OCI-M1 (cell line): ENCODE measurements around the gene KAZN.

Experiments used
- DNase-seq: peaks from one replicate; lab custom pipeline; 2025; lab: John Stamatoyannopoulos, UW

Gene KAZN

GRCh38 chr1:14677292-14677971, 78.9 kb downstream of the KAZN start:
- no peak for DNase-seq

DNA sequence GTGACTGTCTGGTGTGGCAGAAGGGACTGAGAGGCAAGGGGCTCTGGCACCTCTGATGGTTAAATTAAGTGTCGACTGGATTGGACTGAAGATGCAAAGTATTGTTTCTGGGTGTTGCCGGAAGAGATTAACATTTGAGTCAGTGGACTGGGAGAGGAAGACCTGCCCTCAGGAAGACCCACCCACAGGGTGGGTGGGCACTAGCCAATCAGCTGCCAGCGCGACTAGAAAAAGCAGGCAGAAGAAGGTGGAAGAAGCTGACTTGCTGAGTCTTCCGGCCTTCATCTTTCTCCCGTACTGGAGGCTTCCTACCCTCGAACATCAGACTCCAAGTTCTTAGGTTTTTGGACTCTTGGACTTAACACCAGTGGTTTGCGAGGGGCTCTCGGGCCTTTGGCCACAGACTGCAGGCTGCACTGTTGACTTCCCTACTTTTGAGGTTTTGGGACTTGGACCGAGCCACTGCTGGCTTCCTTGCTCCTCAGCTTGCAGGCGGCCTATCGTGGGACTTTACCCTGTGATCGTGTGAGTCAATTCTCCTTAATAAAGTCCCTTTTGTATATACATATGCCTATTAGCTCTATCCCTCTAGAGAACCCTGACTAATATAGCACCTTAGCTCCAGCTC, 79.6 kb downstream of the KAZN start:
- no peak for DNase-seq

DNA sequence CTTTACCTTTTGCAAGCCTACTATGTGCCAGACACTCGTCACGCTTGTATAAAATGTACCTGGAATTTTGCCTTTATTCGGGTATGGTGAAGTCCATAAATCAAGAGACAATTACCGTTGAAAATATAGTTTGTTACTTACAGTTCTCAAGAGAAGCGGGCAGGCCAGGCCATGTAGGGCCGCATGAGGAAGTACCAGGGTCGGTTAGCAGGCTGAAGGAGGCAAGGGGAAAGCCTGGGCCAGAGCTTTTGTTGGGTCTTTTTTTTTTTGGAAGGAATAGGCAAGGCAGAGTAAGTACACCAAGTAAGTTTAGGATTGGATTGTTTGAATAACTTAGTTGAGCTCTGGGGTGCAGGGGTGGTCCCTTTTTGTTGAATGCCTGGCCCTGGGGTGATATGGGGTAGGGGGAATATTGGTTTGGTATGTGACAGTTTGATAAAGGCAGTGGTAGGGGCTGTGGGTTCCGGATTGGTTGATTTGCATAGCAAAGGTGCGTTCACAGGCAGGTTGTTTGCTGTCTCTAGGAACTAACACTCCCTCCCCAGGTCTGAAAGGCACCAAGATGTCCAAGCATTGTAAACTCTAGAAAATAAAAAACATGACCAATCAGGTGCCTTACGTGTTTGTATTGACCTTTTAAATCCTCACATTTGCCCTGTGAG, 80.7 kb downstream of the KAZN start:
- DNase-seq = no peak

- no peak for DNase-seq
Measured at GRCh38 chr1:14681182-14681581, 82.7 kb downstream of the KAZN start.

- DNase-seq = no peak
Measured at GRCh38 chr1:14682941-14683621, 84.6 kb downstream of the KAZN start.

DNA sequence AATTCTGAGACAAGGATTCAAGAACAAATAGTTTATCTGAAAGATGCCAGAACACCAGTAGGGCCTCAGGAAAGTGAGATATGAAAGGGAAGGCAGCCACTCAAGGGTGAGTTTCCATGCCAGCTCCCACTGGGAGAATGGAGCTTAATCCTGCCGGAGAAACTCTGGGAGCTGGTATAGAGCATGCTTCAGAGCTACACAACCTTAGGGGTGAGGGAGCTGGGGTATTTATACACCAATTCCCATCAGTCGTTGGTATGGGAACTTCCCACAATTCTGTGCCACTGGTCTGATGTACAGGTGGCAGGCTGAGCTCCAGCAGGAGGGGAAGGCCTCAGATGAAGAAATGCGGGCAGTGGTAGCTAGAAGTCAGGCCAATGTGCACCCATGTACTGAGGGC, 86.6 kb downstream of the KAZN start:
- no peak for DNase-seq

DNA sequence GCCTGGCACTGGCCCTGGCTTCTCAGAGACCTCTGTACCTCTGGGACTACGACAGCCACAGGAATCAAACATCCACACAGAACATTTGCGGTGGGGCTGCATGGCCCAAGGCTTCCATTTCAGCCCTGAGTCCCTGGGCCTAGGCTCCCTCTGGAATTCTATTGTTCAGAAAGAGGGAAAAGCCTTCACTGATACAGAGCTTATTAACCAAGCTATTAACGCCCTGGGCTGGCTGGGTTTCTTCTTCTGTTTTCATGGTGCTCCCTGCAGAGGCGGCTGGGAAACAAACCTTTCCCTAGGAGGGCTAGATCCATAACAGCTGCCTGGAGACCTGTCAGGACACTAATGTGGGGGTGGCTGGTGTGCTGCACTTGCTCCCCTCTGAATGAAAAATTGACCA, 88.2 kb downstream of the KAZN start:
- DNase-seq = no peak

DNA sequence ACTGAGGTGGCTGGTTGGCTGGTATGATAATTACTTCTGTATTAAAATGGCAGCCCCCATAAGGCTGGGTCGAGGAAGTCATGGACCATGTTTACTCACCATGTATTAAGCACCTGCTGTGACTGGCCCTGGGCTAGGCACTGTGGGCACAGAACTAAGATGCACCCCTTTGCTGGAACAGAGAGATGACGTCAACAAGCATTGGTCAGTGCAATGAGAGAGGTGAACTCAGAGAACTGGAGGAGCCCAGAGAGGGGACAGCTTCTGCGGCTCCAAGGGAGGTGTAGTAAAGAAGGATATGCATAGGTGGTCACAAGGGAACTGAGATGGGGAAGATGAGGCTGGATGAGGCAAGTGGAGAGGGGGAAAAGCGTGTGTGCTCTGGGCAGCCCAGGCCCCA, 88.7 kb downstream of the KAZN start:
- no peak for DNase-seq

GRCh38 chr1:14689996-14690615, 91.6 kb downstream of the KAZN start:
- no peak for DNase-seq

DNA sequence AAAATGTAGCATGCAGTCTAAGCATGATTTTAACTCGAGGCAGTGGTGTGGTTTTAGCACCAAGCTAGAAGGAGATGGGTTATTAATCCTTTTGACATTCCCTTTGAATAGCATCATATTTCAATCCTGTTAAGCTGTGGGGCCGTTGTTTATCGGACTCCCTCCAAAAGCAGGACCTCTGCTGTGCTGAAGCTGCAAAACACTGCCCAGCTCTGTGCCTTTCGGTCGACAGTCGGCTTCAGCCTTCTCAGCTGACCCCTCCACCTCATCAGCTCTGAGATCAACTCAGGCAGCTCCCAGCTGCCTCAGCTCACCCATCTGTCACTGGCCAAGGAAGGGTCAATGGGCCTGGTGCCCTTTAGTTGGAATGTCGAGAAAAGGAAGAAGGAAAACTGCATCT, 95.5 kb downstream of the KAZN start:
- DNase-seq = no peak

DNA sequence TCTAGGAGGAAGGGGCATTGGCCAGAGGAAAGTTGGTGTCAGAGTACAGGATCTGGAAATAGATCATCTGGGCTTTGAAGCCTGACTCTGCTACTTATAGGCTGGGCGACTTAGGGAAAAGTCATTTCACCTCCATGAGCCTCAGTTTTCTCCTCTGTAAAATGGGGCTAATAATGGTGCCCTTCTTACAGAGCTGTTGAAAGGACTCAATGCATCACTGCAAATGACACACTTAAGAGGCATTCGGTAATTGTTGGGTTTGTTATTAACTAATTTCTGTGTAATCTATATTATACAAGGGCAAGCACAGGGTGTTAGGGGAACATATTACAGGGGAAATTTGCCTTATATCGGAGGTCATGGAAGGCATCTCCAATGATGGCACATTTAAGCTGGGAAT, 96.1 kb downstream of the KAZN start:
- DNase-seq = no peak

DNA sequence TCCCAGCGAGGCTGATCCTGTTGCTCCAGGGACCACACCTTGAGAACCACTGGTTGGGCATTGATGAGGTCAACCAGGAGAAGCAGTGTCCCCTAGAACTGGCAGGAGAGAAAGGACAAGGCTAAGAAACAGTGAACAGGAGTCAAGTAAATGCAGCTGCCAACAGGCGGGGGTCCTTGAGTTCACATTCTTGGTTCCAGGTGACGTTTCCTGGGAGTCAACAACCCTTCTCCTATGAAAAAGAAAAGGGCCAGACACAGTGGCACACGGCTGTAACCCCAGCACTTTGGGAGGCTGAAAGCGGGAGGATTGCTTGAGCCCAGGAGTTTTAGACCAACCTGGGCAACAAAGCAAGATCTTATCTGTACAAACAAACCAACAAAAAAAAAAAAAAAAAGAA, 98.3 kb downstream of the KAZN start:
- DNase-seq = no peak

GRCh38 chr1:14697353-14697752, 98.9 kb downstream of the KAZN start:
- no peak for DNase-seq

GRCh38 chr1:14698314-14698713, 99.8 kb downstream of the KAZN start:
- DNase-seq = no peak

DNA sequence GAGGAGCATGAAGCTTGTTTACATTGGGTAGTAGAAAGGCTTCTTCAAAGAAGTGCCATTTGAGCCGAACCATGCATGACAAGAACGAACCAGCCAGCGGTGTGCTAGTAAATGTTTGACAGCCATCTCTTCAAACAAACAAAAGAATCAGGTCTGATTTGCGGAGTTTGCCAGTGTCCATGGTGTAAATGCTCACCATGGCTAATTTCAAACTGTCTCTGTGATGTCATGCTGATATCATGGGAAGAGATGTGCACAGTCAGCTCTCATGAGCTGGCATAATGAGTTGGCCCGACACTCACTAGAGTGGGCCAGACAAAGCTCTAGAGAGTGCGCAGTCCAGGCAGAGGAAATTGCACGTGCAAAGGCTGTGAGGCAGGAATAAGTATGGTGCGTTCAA, 101.1 kb downstream of the KAZN start:
- no peak for DNase-seq

GRCh38 chr1:14704846-14705245, 106.4 kb downstream of the KAZN start:
- DNase-seq = no peak

- DNase-seq = no peak
Measured at GRCh38 chr1:14705824-14706223, 107.3 kb downstream of the KAZN start.

GRCh38 chr1:14706631-14707030, 108.1 kb downstream of the KAZN start:
- no peak for DNase-seq

GRCh38 chr1:14707531-14708445, 109.3 kb downstream of the KAZN start:
- DNase-seq = no peak

- DNase-seq = no peak
Measured at GRCh38 chr1:14710331-14710730, 111.8 kb downstream of the KAZN start.

- DNase-seq = no peak
Measured at GRCh38 chr1:14712136-14712535, 113.7 kb downstream of the KAZN start.
